Gastrocnemius medialis (tissue), 4 donors: ENCODE results near the gene JAKMIP1. TPM values are rescaled to one million over a fixed set of nuclear protein-coding genes. Genes with fewer than 3 reads are reported as not detected.

Experiments
- ATAC-seq, 2 donors: fragments of 150-250 bp; one replicate each; pipeline ENCODE4 v1.9.1; 2016
- DNase-seq, 2 donors: peaks; one replicate each; pipeline ENCODE4 v3.0.0-alpha.2; 2019
- H3K27ac ChIP-seq, 4 donors: fragments of 200-600 bp; sonication (generic); 1 replicate in 1 of 4; 2 replicates in 3 of 4; pipeline ENCODE4 v1.5.1; 2016 to 2018; ENCODE audit warnings: mild to moderate bottlenecking in 2 of 4, moderate library complexity in 1 of 4
- H3K27me3 ChIP-seq, 3 donors: fragments of 200-600 bp; sonication (generic) in 2 of 3; 1 replicate in 1 of 3; 2 replicates in 2 of 3; pipeline versions ENCODE4 v1.5.1 to v1.6.0; 2016 to 2019; ENCODE audit warnings: mild to moderate bottlenecking in 1 of 3, moderate library complexity in 1 of 3
- H3K36me3 ChIP-seq, 2 donors: fragments of 200-600 bp; sonication (generic) in 1 of 2; one replicate each; pipeline ENCODE4 v1.5.1; 2017 to 2018
- H3K4me1 ChIP-seq, 2 donors: fragments of 200-600 bp; sonication (generic) in 1 of 2; one replicate each; pipeline ENCODE4 v1.5.1; 2016 to 2017; ENCODE audit warnings: mild to moderate bottlenecking in 2 of 2
- H3K4me3 ChIP-seq, 4 donors: fragments of 200-600 bp; sonication (generic) in 3 of 4; 1 replicate in 1 of 4; 2 replicates in 3 of 4; pipeline ENCODE4 v1.5.1; 2016 to 2019; ENCODE audit warnings: mild to moderate bottlenecking in 2 of 4
- H3K9me3 ChIP-seq, 3 donors: fragments of 200-600 bp; sonication (generic) in 2 of 3; 1 replicate in 1 of 3; 2 replicates in 2 of 3; pipeline ENCODE4 v1.5.1; 2016 to 2019
- POLR2A ChIP-seq, 2 donors: fragments of 450-650 bp; IDR thresholded peaks; one replicate each; pipeline ENCODE4 v1.6.1; 2017; ENCODE audit warnings: antibody characterized with exemption in 2 of 2, mild to moderate bottlenecking in 2 of 2, moderate library complexity in 2 of 2
- in situ Hi-C, 4 donors: fragments of 200-750 bp; cut with MboI; loops; one replicate each; pipeline versions ENCODE4 v1.15.0 to v1.8.0; 2017; ENCODE audit warnings: low sequenced_read_pairs in 4 of 4
- intact Hi-C: fragments of 100-400 bp; cut with DNase I; formaldehyde crosslinking; loops from one replicate; pipeline ENCODE4 v1.15.1; 2023; ENCODE audit warnings: low total_unique reads
- total RNA-seq, 4 donors: library from RNA; depleted of rRNA; stranded (reverse); fragments of >200 nt; gene quantifications; one replicate each; pipeline versions ENCODE4 v1.1.0 to v1.2.3, GENCODE V29; 2016
- TF ChIP-seq, protein P1 (sequence below), 5 experiments: fragments of 450-650 bp in 3 of 5; fragments of 200-600 bp in 2 of 5; sonication (generic) in 2 of 5; IDR thresholded peaks in 4 of 5; conservative IDR thresholded peaks in 1 of 5; 1 replicate in 4 of 5; 2 replicates in 1 of 5; pipeline ENCODE4 v1.5.1; 2016 to 2019; ENCODE audit warnings: antibody characterized with exemption in 5 of 5, mild to moderate bottlenecking in 3 of 5, moderate library complexity in 3 of 5

Gene JAKMIP1
- total RNA-seq, 4 donors from 2014 or later, result 0.62 TPM; not detected in 3

DNA sequence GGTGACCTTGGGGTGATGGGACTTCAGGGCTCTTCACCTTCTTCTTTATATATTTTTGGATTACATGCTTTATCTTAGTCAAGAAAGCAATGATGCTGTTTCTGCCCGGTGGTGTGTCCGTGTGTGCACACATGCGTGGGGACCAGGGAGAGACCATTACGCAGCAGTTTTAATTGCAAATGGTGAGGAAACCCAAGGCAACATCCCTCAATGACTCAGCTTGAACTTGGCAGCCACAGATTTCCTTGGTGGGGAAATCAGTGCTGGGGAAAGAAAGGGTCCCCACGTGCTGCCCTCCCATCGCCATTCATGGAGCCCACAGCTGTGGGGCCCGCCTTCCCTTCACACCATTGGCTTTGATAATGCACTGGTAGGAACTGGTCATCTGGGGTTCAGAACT lies 136.0 kb downstream of the JAKMIP1 start:
- no peak overlapping the region for H3K27ac ChIP-seq
- no peak for DNase-seq
- peaks cover 0 to 2% (median 0%) of the 10 kb centered on the region in 3 donors for H3K27me3 ChIP-seq
- TF ChIP-seq POLR2A (IDR thresholded peaks at IDR 0.05), result no peak
- TF ChIP-seq, protein P1, sequence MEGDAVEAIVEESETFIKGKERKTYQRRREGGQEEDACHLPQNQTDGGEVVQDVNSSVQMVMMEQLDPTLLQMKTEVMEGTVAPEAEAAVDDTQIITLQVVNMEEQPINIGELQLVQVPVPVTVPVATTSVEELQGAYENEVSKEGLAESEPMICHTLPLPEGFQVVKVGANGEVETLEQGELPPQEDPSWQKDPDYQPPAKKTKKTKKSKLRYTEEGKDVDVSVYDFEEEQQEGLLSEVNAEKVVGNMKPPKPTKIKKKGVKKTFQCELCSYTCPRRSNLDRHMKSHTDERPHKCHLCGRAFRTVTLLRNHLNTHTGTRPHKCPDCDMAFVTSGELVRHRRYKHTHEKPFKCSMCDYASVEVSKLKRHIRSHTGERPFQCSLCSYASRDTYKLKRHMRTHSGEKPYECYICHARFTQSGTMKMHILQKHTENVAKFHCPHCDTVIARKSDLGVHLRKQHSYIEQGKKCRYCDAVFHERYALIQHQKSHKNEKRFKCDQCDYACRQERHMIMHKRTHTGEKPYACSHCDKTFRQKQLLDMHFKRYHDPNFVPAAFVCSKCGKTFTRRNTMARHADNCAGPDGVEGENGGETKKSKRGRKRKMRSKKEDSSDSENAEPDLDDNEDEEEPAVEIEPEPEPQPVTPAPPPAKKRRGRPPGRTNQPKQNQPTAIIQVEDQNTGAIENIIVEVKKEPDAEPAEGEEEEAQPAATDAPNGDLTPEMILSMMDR (IDR thresholded peaks at IDR 0.05 in 4 of 5, conservative IDR thresholded peaks at IDR 0.05 in 1 of 5), result no peak
- peaks cover 0 to 5% (median 0%) of the 10 kb centered on the region in 3 donors for H3K9me3 ChIP-seq
- no peaks in the 10 kb centered on the region for H3K4me1 ChIP-seq
- ATAC-seq, result no peak
- H3K4me3 ChIP-seq, result no peak overlapping the region
- H3K36me3 ChIP-seq, result no peaks in the 10 kb centered on the region
- in situ Hi-C loops, result no loop called here
- intact Hi-C loops, result no loop called here

DNA sequence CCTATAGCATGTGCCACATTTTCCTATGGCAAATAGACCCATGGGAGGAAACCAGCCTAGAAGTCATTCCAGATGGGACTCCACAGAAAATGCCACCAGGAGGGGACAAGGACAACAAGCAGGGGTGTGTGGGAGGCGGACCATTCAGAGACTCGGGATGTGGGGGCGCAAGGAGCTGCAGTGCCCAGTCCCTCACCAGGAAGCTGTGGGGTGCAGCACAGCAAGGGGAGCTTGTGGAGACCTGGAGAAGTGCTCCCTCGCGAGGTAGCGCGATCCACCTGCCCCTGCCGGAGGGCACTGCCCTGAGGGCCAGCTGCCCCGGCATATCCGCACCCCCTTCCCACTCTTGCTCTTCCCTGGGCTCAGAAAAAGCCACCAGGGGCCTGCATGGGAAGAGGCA lies 136.7 kb downstream of the JAKMIP1 start:
- Histone ChIP-seq H3K27ac (no peak overlapping the region), H3K36me3 (no peaks in the 10 kb centered on the region), H3K27me3 (peaks cover 0 to 2% (median 0%) of the 10 kb centered on the region in 3 donors), H3K9me3 (peaks cover 0 to 8% (median 3%) of the 10 kb centered on the region in 3 donors), H3K4me3 (no peak overlapping the region), H3K4me1 (no peaks in the 10 kb centered on the region)
- ATAC-seq, result no peak
- DNase-seq, result no peak
- in situ Hi-C loops, result no loop called here
- TF ChIP-seq POLR2A (IDR thresholded peaks at IDR 0.05), result no peak
- intact Hi-C loops, result no loop called here

DNA sequence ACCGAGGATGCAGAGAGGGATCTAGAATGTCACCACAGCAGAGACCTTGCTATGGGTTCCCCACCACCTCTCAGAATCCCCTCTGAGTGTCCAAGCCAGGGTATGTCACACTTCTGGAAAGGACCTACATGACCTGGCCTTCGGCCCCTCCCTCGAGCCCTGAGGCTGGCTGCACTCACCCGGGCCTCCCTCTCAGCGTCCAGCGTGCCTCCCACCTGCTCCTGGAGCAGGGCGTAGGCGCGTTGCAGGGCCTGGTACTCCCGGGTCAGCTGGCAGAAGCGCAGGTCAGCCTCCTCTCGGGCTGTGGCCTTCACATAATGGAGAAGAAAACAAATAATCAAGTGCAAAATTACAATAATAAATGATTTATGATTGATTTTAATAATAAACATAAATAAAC lies 138.2 kb downstream of the JAKMIP1 start:
- Histone ChIP-seq H3K27ac (no peak overlapping the region), H3K27me3 (peaks cover 0 to 2% (median 0%) of the 10 kb centered on the region in 3 donors), H3K36me3 (no peaks in the 10 kb centered on the region), H3K9me3 (peaks cover 0 to 20% (median 3%) of the 10 kb centered on the region in 3 donors), H3K4me1 (no peaks in the 10 kb centered on the region), H3K4me3 (no peak overlapping the region)
- intact Hi-C loops, result no loop called here
- TF ChIP-seq POLR2A (IDR thresholded peaks at IDR 0.05), result no peak
- TF ChIP-seq, protein P1 (IDR thresholded peaks at IDR 0.05 in 4 of 5, conservative IDR thresholded peaks at IDR 0.05 in 1 of 5), result no peak
- ATAC-seq (no peak), DNase-seq (no peak)
- in situ Hi-C loops, result no loop called here

DNA sequence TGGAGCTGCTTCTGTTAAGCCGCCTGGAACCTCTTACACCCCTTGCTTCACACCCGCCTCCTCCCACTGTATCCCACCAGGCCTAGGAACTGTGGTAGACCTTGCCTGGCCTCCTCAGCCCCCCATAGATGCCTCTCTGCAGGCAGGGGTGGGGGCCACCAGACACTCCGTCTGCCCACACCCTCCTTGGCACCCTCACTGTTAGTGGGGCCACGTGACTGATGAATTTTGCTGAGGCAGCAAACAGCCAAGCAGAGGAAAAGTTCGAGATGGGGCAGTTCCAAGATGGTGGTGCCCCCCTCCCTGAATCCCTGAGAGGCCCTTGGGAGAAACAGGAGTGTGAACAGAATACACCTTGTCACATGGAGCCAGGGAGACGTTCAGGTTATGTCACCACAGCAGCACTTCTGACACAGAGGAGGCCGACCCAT lies 141.0 kb downstream of the JAKMIP1 start:
- no peak overlapping the region for H3K27ac ChIP-seq
- H3K4me1 ChIP-seq, result no peaks in the 10 kb centered on the region
- no peak overlapping the region for H3K4me3 ChIP-seq
- H3K27me3 ChIP-seq, result no peaks in the 10 kb centered on the region
- ATAC-seq (no peak), DNase-seq (no peak)
- H3K9me3 ChIP-seq, result peaks cover 0 to 20% (median 3%) of the 10 kb centered on the region in 3 donors
- no peak for TF ChIP-seq POLR2A (IDR thresholded peaks at IDR 0.05)
- TF ChIP-seq, protein P1 (IDR thresholded peaks at IDR 0.05 in 4 of 5, conservative IDR thresholded peaks at IDR 0.05 in 1 of 5), result no peak
- intact Hi-C loops, result no loop called here
- H3K36me3 ChIP-seq, result no peaks in the 10 kb centered on the region
- in situ Hi-C loops, result no loop called here

DNA sequence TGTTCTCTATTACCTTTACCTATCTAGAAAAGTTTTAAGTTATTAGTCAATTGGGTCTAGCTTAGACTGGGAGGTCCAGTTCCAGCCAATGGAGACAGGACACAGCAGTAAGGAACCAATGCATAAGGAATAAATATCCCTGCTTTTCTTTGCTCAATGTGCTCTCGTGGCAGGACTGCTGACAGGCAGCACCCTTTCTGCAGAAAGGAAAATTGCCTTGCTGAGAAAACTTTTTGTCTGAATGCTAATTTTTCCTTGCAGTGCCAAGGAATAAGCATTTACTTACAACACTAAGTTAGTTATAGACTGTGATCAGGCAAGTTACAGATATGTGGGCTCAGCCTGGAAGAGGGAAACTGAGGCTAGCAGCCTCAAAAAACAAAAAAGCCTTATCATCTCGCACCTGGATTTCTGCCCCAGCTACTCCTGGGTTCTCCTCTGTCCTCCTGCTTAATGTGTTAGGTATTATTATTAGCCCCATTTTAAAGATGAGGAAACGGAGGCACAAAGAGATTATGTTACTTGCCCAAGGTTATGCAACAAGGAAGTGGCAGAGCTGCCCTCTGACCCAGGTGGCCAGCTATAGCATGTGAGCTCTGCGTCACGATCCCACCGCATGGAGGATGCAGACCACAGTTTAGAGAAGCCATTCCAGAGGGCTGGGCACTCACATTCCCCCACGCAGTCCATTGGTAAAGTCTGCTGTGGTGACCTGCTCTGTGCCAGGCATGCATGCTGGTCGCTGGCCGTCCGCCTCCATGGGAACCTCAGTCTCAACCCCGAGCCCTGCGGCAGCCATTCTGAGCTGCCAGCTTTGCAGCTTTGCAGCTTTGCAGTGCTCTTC lies 141.6 kb downstream of the JAKMIP1 start:
- intact Hi-C loops (no loop called here), in situ Hi-C loops (no loop called here)
- Histone ChIP-seq H3K4me1 (no peaks in the 10 kb centered on the region), H3K27ac (no peak overlapping the region), H3K9me3 (peaks cover 0 to 20% (median 3%) of the 10 kb centered on the region in 3 donors), H3K4me3 (no peak overlapping the region), H3K27me3 (no peaks in the 10 kb centered on the region), H3K36me3 (no peaks in the 10 kb centered on the region)
- TF ChIP-seq, protein P1 (IDR thresholded peaks at IDR 0.05 in 4 of 5, conservative IDR thresholded peaks at IDR 0.05 in 1 of 5), result no peak
- TF ChIP-seq POLR2A (IDR thresholded peaks at IDR 0.05), result no peak
- DNase-seq, result no peak
- no peak for ATAC-seq
